A673 (cell line): ENCODE measurements around the gene CDK19. TPM values are rescaled to one million over a fixed set of nuclear protein-coding genes. Genes with fewer than 3 reads are reported as not detected.
"Not testable (repeated sequence)": the region's sequence is repeated elsewhere in the genome, so short reads cannot be mapped to it uniquely, and the experiment has no call there.

ENCODE experiments used
- BruUV-seq: library from RNA; stranded (reverse); fragments of 400-500 nt; replicated peaks from 2 replicates; lab custom pipeline; 2021; lab: Mats Ljungman, UMichigan
- CTCF ChIA-PET: fragments of 300-600 bp; sonication (Branson Sonifier 250); formaldehyde crosslinking; loops from one replicate; lab custom pipeline; 2022; ENCODE audit warnings: antibody characterized with exemption; lab: Charles Lee
- POLR2A ChIA-PET: fragments of 300-600 bp; sonication (Branson Sonifier 250); formaldehyde crosslinking; loops from one replicate; lab custom pipeline; 2022; ENCODE audit warnings: antibody characterized with exemption; ENCODE audit not compliant: low non-redundant PET; lab: Charles Lee
- DNase-seq: peaks from one replicate; pipeline ENCODE4 v3.0.0-alpha.2; 2015; ENCODE audit warnings: low spot score
- H3K27ac ChIP-seq: fragments of 200-600 bp; sonication (generic); 2 replicates; pipeline ENCODE4 v1.5.1; 2016; ENCODE audit warnings: mixed run types, low read depth, mild to moderate bottlenecking, mixed read lengths, antibody characterized with exemption, low read length; ENCODE audit not compliant: poor library complexity, severe bottlenecking
- H3K27me3 ChIP-seq: fragments of 200-600 bp; sonication (generic); replicated peaks from 2 replicates; pipeline ENCODE4 v1.6.1; 2017; ENCODE audit warnings: mixed run types, low read depth, mild to moderate bottlenecking, mixed read lengths, antibody characterized with exemption, low read length; ENCODE audit not compliant: insufficient read depth, poor library complexity
- H3K36me3 ChIP-seq: fragments of 200-600 bp; sonication (generic); 2 replicates; pipeline ENCODE4 v1.6.1; 2016; ENCODE audit warnings: mixed run types, mild to moderate bottlenecking, mixed read lengths, antibody characterized with exemption, low read length; ENCODE audit not compliant: insufficient read depth, poor library complexity, severe bottlenecking
- H3K4me1 ChIP-seq: fragments of 200-600 bp; sonication (generic); 2 replicates; pipeline ENCODE4 v1.6.1; 2017; ENCODE audit warnings: mixed run types, mild to moderate bottlenecking, mixed read lengths, antibody characterized with exemption, low read length; ENCODE audit not compliant: insufficient read depth, poor library complexity, severe bottlenecking
- H3K4me3 ChIP-seq: fragments of 200-600 bp; sonication (generic); 2 replicates; pipeline ENCODE4 v1.5.1; 2016; ENCODE audit warnings: low read depth, mixed run types, mild to moderate bottlenecking, mixed read lengths, low read length; ENCODE audit not compliant: poor library complexity, severe bottlenecking
- H3K9me3 ChIP-seq: fragments of 200-600 bp; sonication (generic); 2 replicates; pipeline ENCODE4 v1.6.1; 2016; ENCODE audit warnings: mixed run types, low read depth, mild to moderate bottlenecking, mixed read lengths, antibody characterized with exemption, low read length; ENCODE audit not compliant: poor library complexity, severe bottlenecking
- EZH2 ChIP-seq: fragments of 200-600 bp; sonication (generic); IDR thresholded peaks from 2 replicates; pipeline ENCODE4 v1.6.1; 2017; ENCODE audit warnings: borderline replicate concordance, low read depth, mild to moderate bottlenecking, mixed read lengths, antibody characterized with exemption, low read length; ENCODE audit not compliant: poor library complexity, severe bottlenecking
- intact Hi-C: fragments of 100-400 bp; cut with micrococcal nuclease; formaldehyde crosslinking; loops from one replicate; pipeline ENCODE4 v1.10.0; 2022; ENCODE audit not compliant: unreplicated experiment
- total RNA-seq: library from RNA; stranded (reverse); gene quantifications from 2 replicates; pipeline ENCODE4 v1.2.3, GENCODE V29; 2021
- TF ChIP-seq, protein P1 (sequence below): fragments of 300-800, 200-600 bp; sonication (generic); conservative IDR thresholded peaks from 2 replicates; pipeline ENCODE4 v1.5.1; 2017; ENCODE audit warnings: low read depth, mild to moderate bottlenecking, antibody characterized with exemption, low read length, moderate library complexity, mixed read lengths

The CDK19 gene
- total RNA-seq, 1 experiment from 2014 or later: 23.7 TPM

DNA sequence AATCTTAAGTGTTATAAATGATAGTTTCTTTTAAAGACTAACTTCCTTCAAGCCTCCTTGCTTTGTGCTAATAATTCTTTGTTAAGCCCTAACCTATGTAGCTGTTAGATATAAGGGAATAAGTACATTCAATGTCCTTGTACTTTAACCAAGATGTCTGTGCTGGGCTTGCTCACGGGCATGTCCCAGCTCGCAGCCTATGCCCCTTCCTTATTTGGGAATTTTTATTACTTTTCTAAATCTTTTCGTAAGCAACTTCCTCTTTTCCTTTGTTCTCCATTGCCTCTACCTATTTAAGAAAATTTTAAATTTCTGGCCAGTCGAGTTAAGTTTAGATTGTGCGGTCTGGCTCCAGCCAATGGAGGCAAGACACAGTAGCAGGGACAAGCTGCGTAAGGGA lies 26.0 kb upstream of the CDK19 start:
- no peaks in the 10 kb centered on the region for H3K36me3 ChIP-seq
- H3K4me3 ChIP-seq: no peak overlapping the region
- intact Hi-C loops: no loop called here
- TF ChIP-seq, protein P1, sequence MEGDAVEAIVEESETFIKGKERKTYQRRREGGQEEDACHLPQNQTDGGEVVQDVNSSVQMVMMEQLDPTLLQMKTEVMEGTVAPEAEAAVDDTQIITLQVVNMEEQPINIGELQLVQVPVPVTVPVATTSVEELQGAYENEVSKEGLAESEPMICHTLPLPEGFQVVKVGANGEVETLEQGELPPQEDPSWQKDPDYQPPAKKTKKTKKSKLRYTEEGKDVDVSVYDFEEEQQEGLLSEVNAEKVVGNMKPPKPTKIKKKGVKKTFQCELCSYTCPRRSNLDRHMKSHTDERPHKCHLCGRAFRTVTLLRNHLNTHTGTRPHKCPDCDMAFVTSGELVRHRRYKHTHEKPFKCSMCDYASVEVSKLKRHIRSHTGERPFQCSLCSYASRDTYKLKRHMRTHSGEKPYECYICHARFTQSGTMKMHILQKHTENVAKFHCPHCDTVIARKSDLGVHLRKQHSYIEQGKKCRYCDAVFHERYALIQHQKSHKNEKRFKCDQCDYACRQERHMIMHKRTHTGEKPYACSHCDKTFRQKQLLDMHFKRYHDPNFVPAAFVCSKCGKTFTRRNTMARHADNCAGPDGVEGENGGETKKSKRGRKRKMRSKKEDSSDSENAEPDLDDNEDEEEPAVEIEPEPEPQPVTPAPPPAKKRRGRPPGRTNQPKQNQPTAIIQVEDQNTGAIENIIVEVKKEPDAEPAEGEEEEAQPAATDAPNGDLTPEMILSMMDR: no peak
- no peak for TF ChIP-seq EZH2
- no peaks in the 10 kb centered on the region for H3K27me3 ChIP-seq
- no peak overlapping the region for H3K27ac ChIP-seq
- no peak for DNase-seq
- no peaks in the 10 kb centered on the region for H3K4me1 ChIP-seq
- no peaks in the 10 kb centered on the region for H3K9me3 ChIP-seq
- no TSS peak for BruUV-seq
- ChIA-PET CTCF (no interaction called here), POLR2A (no interaction called here)

DNA sequence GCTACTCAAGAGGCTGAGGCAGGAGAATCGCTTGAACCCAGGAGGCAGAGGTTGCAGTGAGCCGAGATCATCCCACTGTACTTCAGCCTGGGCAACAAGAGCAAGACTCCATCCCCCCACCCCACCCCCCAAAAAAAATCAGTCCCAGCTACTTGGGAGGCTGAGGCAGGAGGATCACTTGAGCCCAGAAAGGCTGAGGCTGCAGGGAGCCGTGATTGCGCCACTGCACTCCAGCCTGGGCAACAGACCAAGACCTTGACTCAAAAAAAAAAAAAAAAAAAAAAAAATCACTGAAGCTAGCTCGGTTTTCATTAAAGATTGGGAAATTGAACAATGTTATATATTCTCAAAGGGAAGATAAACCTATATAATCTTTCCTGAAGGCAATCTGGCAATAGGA lies 20.5 kb upstream of the CDK19 start:
- H3K27ac ChIP-seq, POLR2A ChIA-PET, H3K9me3 ChIP-seq, H3K4me1 ChIP-seq, H3K4me3 ChIP-seq, H3K27me3 ChIP-seq, H3K36me3 ChIP-seq, DNase-seq, intact Hi-C loops, BruUV-seq, CTCF ChIA-PET: not testable (repeated sequence)

DNA sequence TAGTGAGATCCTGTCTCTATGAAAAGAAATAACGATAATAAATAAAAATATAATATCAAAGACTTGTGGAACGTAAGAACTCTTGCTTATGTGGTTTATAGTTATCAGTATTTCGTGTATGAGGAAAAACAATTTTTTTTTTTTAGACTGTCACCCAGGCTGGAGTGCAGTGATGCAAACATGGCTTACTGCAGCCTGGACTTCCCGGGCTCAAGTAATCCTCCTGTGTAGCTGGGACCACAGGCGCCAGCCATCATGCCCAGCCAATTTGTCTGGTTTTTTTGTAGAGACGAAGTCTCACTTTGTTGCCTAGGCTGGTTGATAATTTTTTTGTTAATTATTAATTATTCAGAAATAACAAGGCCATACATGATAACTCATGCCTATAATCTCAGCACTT lies 18.6 kb upstream of the CDK19 start:
- intact Hi-C loops: no loop called here
- no peaks in the 10 kb centered on the region for H3K36me3 ChIP-seq
- no peak overlapping the region for H3K4me3 ChIP-seq
- H3K9me3 ChIP-seq: no peaks in the 10 kb centered on the region
- no peaks in the 10 kb centered on the region for H3K27me3 ChIP-seq
- ChIA-PET POLR2A (no interaction called here), CTCF (no interaction called here)
- no peaks in the 10 kb centered on the region for H3K4me1 ChIP-seq
- TF ChIP-seq, protein P1: no peak
- TF ChIP-seq EZH2: no peak
- DNase-seq: no peak
- H3K27ac ChIP-seq: no peak overlapping the region
- BruUV-seq: no TSS peak

DNA sequence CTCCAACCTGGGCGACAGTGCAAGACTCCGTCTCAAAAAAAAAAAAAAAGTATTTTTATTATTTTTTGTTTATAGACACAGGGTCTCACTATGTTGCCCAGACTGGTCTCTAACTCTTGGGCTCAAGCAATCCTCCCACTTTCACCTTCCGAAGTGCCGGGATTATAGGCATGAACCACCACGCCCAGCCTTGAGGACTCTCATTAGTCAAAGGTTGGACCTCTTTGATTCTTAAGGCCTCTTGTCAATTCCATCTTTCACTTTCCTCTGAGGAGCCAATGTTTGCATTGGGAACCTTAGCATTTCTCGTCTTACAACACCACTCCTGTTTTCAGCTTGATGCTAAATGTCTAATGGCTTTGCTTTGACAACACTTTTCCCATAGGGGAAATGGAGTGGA lies 16.1 kb upstream of the CDK19 start:
- intact Hi-C loops: no loop called here
- Histone ChIP-seq H3K4me3 (no peak overlapping the region), H3K36me3 (no peaks in the 10 kb centered on the region), H3K27ac (no peak overlapping the region), H3K9me3 (no peaks in the 10 kb centered on the region), H3K4me1 (no peaks in the 10 kb centered on the region), H3K27me3 (no peaks in the 10 kb centered on the region)
- TF ChIP-seq, protein P1: no peak
- TF ChIP-seq EZH2: no peak
- no peak for DNase-seq
- ChIA-PET CTCF (no interaction called here), POLR2A (no interaction called here)
- BruUV-seq: no TSS peak
